T-helper 2 cell (primary cell): ENCODE measurements around the gene L1CAM.

Source experiments
- DNase-seq, 5 experiments: peaks; one replicate each; pipeline versions ENCODE4 v3.0.0 to v3.0.0-alpha.2; 2012 to 2022

The L1CAM gene

GRCh38 chrX:153862369-153863250, 23.4 kb downstream of the L1CAM start:
- DNase-seq, result no peak

DNA sequence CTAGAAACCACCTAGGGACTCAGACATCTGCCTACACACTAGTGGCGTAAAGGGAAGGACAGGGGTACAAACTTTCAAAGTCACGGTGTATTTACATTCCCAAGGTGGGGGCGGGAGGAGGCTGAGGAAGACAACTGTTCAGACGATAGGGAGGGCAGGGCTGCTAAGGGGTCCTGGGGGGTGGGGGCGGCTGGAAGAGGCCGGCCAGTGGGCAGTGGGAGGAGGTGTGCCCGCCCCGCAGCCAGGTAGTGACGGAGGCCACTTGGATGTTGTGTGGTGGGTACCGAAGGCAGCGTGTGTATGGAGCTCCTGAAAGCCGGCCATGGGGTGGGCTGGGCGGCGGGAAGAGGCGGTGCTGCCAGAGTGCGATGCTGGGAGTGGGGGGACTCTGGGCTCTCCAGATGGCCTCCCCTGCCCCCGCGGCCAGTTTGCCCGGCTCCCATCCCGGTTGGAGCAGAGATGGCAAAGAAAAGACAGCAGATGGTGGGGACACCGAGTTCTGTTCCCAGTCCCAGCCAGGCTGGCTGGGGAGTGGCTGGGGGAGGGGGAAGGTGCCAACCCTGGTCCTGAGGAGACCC, 24.2 kb downstream of the L1CAM start:
- DNase-seq, result no peak

DNA sequence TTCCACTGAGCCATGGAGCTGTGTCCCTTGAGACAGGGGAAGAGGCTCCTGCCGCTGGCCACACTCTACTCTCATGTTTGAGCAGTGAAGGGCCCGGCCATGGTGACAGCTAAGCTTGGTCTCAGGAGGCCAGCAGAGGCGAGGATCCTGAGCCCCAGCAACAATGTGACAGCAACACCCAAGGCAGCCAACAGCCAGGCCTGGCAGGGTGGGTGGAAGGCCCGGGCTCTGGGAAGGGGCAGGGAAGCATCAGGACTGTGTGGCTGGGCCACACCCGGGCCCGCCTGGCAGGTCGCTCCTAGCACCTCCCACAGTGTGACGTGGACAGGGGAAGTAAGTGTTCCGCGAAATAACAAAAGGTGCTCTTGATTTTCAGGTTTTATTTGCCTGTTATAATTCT, 24.8 kb downstream of the L1CAM start:
- DNase-seq, result no peak

DNA sequence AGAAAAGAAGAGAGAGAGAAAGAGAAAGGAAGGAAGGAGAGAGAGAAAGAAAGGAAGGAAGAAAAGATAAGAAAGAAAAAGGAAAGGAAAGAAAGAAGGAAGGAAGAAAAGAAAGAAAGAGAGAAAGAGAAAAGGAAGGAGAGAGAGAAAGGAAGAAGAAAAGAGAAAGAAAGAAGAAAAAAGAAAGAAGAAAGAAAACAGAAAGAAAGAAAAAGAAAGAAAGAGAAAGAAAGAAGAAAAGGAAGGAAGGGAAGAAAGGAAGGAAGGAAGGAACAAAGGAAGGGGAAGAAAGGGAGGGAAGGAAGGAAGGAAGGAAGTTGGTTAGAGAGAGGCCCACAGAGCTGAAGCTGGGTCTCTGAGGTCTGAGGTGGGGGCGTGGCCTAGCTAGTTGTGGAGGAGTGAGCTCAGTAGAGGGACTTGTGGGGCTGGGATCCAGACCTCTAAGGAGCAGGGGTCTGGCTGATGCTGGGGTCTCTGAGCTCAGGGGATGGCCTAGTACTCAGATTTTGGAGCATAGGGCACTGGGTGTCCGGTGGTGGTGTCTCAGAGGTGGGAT, 28.5 kb downstream of the L1CAM start:
- DNase-seq, result peak in 1 of 5 experiments; percentile 24

GRCh38 chrX:153854702-153855101, 31.3 kb downstream of the L1CAM start:
- DNase-seq, result no peak

DNA sequence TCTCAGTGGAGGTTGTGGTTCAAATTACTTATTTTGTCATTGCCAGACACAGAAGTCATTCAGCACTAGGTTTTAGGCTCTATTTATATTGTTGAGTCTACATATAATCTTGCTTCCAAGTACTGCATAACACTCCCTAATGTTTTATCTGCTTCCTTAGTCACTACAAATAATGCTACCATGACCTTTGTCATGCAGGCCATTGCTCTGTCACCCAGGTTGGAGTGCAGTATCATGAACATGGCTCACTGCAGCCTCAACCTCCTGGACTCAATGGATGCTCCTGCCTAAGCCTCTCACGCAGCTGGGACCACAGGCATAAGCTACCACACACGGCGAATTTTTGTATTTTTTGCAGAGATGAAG, 32.1 kb downstream of the L1CAM start:
- DNase-seq, result no peak

DNA sequence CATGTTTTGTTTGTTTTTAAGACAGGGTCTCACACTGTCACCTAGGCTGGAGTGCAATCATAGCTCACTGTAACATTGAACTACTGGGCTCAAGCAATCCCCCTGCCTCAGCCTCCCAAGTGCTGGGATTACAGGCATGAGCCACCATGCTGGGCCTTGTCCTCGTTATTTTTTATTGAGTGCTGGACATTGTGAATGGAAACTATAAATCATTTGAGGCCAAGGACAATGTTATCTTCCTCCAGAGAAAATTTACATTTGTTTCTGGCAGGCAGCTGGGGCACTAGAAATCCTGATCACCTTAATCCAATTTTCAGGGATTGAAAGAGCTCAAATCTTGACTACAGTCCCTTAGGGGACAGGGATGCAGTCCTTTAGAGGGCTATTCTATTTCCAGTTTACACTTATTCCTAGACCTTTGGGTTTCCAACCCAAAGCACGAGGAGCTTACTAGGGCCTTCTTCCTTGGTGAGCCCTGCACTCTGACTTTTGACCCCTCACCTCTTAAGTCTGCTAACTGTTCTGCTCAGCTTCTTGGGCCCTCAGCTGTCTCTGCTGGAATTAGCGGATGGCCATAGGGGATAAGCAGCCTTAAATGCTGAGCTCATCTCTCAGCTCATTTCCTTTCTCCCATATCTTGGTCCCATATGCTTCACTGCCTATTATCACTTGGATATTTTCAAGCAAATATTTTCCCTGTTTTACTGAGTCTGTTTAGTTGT, 32.6 kb downstream of the L1CAM start:
- no peak for DNase-seq

DNA sequence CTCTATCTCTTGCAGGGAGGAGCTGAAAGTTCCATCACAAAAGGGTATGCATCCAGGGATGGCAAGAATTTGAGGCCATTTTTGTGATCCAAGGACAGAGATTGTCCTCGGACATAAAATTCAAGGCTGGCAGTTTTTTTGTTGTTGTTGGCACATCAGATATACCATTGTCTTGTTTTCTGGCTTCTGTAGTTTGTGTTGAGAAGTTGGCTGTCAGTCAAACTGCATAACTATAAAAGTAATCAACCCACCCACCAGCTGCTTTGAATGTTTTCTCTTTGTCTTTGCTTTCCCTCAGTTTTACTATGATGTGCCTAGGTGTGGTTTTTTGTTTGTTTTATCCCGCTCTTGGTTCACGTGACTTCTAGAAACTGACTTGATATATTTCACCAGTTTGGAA, 34.0 kb downstream of the L1CAM start:
- no peak for DNase-seq

GRCh38 chrX:153848325-153848724, 37.6 kb downstream of the L1CAM start:
- DNase-seq, result no peak

GRCh38 chrX:153845842-153846241, 40.1 kb downstream of the L1CAM start:
- DNase-seq, result no peak

- no peak for DNase-seq
Measured at GRCh38 chrX:153845195-153845594, 40.8 kb downstream of the L1CAM start.

DNA sequence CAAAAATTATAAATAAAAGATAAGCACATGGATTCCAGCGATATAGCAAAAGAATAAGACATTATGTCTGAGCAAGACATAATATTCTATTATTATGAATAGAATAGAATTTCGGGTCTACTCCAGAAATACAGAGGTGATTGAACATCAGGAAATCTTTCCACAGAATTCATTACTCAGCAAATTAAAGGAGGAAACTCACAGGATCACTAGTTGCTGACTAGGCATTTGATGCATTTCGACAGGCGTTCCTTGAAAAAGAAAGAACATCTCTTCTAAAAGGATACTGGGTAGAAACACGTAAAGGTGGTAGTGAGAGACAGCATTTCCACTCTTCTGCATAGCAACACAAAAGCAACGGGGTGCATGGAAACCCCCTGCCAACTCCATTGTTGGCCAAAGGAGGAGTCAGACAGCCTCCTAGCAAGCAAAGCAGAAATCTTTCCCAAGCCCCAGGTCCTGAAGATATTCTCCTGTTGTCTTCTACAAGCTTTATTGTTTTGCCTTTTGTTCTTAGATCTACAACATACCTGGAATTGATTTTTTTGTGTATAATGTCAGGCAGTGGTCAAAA, 41.4 kb downstream of the L1CAM start:
- no peak for DNase-seq

- DNase-seq, result no peak
Measured at GRCh38 chrX:153836921-153837320, 49.1 kb downstream of the L1CAM start.

GRCh38 chrX:153832728-153833127, 53.2 kb downstream of the L1CAM start:
- no peak for DNase-seq

DNA sequence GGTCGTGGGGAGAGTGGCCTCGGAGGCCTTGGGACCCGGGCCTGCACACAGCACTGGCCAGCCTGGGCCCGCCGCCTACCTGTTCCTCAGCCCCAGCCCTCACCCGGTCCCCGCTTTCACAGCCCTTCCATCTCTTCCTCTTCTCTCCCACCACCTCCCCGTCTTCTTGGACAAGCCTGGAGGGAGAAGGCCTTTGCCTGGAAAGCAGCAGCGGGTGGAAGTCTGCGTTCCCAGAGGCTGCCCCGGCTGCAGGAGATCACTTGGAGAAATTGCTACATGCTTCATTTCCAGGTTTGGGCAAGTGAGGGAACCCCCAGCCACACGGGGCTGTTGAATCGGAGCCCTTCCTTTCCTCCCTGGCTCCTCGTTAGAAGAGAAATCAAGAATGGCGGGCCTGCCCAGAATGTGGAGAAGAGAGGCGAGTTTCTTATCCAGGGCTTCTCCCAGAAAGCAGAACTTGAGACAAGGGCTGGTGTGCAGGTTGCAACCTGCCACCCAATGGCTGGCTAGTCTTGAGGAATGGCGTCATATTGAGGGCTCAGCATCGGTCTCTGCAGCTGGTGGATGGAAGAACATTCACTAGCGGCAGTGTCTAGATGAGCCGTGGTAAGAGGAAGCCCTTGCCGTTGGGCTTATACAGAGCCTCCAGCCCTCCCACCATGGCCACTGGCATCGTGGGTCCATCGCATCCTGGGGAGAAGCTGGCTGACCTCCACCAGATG, 54.4 kb downstream of the L1CAM start:
- no peak for DNase-seq

DNA sequence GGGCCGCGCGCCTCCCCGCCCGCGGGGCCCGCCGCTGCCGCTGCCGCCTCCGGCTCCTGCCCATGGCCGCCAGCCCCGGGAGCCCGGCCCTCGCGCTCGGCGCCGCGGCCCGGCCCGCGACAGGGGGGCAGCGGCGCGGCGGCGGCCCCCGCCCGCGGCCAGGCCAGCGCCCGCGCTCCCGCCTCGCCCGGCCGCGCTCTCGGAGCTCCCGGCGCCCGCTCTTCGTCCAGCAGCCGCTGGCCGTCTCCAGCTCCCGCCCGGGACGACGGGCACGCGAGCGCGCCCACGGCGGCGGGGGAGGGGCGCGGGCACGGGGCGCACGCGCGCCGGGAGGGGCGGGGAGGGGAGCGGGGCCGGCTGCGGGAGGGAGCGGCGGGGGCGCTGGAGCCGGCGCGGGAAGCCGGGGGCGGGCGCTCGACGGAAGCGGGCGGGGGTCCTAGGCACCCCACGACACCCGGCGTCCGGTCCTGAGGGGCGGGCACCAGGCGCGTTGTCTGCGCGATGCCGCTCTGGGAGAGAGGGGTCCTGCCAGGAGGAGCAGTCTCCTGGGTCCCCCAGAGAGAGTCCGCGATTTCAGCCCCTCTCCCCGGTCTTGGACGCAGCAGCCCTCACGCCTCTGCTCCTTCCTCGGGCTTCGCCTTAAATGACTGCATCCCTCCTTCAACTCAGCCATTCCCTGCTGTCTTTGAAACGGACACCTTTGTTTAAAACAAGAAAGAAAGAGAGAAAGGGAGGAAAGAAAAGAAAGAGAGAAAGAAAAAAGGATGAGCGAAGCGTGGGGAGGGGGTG, 55.1 kb downstream of the L1CAM start:
- no peak for DNase-seq

DNA sequence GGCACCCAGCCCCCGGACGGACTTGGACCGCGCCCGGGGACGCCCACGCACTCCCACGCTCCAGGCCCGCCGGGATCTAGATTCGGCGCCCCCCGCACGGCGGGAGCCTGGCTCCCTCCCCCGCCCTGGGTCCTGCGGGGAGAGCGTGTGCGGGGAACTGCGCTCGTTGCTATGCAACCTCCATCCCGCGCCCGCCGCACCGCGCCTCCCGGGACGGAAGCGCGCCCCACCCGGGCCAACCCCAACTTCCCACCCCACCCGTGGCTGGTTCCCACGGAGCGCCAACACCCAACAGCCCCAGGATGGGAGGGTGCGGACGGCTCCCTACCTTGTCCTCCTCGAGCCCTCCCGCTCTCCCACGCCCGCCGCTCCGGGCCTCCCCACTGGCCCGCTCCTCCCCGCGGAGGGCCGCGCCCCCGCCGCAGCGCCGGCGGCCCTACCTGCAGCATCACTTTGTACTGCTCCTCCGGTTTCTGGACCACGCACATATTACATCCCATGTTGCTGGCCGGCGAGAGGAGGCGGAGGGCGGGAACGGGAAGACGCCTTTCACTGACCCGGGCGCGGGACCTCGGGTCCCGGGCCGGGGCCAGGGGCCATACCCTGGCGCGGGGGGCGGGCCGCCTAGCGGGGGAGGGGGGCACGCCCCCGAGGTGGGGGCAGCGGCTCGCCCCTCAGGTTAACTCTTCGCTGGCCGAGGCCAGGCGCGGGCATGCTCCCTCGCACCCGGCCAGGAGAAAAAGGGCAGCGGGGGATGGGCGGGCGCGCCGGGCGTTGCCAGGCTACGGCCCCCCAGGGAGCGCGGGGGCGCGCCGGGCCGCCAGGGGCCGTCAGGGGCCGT, 56.0 kb downstream of the L1CAM start, which contains the start of gene PDZD4:
PDZD4 (minus strand) TSS at position 746 of the 841 bp plus-strand sequence; CDS start at position 500, 246 bp downstream.
- peak in 1 of 5 experiments; percentile 20 for DNase-seq

DNA sequence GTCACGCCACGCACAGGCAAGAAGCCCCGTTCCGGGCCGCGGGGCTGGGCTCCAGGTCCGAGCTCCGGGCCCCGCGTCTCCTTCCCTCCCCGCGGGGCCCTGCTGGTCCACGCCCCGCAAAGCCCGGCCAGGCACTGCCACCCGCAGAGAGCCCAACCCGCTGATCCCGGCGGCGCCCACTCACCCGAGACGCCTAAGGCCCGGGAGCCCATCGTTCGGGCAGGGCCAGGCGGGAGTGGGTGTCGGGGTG, 56.5 kb downstream of the L1CAM start:
- no peak for DNase-seq

- DNase-seq, result peak in 1 of 5 experiments; percentile 10
Measured at GRCh38 chrX:153828723-153829548, 57.0 kb downstream of the L1CAM start.

GRCh38 chrX:153828308-153828707, 57.7 kb downstream of the L1CAM start:
- DNase-seq, result no peak
